ENCODE measurements around the gene PSMC5.
"Not testable (repeated sequence)": the region's sequence is repeated elsewhere in the genome, so short reads cannot be mapped to it uniquely, and the experiment has no call there.

PSMC5 gene

DNA sequence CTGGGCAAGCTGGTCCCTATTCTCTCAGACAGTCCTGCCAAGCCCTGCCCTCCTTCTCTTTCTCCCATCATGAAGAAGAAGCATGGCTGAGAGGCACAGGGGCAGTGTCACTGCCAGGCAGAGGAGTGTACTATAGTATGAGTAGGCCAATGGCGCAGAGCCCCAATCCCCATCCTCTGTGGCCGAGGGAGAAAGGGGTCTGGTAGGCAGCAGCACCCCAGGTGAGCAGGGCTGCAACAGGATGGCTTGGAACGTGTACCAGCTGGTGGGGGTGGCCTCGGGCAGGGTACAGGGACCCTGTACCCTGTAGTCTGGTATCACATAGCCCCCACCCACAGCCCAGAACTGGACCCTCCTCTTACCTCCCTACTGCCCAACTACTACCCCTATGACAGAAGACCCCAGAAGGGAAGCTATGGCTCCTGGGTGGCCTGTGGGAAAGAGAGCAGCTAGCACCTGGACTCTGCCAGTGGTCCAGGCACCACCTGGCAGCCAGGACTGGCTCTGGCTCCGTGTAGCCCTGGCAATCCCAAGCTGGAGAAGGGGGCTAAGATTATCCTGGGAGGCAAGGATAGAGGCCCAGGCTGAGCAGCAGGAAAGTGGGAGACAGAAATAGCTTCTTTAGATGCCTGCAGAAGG lies 10.8 kb downstream of the PSMC5 start:
- DNase-seq = no peak
- H3K4me1 Mint-ChIP-seq (ENCODE audit: low read depth in 2 of 2) = peaks cover 34 to 38% of the 10 kb centered on the region in 2 donors
- no peak for ATAC-seq (replicated peaks)
- no peaks in the 10 kb centered on the region for H3K9me3 Mint-ChIP-seq
- peak overlapping the region in 1 of 2 donors; percentile 29 for H3K4me3 Mint-ChIP-seq
- peak overlapping the region in 1 of 2 donors; percentile 78 for H3K27ac Mint-ChIP-seq
- peaks cover 64% of the 10 kb centered on the region for H3K36me3 Mint-ChIP-seq (ENCODE audit: insufficient read depth)
- no peaks in the 10 kb centered on the region for H3K27me3 Mint-ChIP-seq

DNA sequence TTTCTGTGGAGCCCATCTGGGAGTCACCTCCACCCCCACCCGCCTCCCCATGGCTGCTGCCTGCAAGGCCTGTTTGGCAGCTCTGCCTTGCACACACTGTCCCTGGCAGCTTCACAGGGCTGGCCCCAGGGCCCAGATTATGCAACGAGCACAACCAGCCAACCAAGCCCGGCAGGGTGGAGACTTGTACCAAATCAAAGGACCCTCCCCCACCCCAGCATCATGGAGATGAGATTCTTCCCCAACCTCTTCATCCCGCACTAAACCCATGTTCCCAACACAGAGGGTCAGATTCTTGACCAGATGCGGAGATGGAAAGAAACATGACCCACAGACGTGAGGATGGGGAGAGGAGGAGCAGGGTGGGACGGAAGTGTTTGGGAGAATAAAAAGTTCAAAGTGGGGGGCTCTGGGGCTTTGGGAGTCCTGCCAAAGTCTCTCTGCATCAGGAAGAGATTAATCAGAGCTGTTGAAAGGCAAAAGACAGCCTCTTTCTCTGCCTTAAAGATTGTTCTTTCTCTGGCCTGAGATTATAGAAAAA lies 11.5 kb downstream of the PSMC5 start:
- peaks cover 33 to 40% of the 10 kb centered on the region in 2 donors for H3K4me1 Mint-ChIP-seq (ENCODE audit: low read depth in 2 of 2)
- H3K9me3 Mint-ChIP-seq = no peaks in the 10 kb centered on the region
- H3K36me3 Mint-ChIP-seq (ENCODE audit: insufficient read depth) = peaks cover 64% of the 10 kb centered on the region
- DNase-seq (no peak), ATAC-seq (replicated peaks) (no peak)
- H3K27ac Mint-ChIP-seq = peak overlapping the region in 1 of 2 donors; percentile 78
- H3K27me3 Mint-ChIP-seq = no peaks in the 10 kb centered on the region
- H3K4me3 Mint-ChIP-seq = peak overlapping the region; percentile 46 to 51

DNA sequence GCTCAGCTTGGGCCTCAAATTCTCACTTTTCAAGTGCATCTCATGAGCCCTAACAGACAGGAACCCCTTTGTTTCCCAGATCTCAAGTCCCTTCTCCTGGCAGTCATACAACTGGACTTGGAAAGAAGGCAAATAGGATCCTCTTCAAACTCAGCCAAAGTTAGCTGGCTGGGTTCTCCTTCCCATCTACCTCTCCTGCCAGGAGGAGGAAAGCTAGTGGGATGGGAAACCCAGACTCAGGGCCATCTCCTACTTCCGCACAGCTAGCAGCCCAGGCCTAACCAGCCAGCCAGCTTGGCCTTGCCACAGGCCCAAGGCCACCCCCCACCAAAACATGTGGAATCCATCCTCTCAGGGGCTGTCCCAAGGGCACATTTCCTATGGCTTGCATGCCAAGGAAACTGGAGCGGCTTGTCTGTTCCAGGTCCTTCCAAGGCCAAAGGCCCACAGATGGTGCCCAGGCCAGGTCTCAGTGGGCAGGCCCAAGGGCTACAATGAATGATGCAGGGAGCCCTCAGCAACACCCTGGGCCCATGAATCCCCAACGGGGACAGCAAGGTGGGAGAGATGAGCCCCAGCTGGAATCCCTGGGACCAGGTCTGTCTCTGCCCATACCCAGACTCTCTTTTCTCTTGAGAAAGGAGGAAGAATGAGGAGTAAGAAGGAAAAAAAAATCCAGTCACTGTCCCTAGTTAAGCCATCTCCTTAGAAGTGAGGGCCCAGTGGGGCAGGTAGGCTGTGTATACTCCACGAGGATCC lies 13.5 kb downstream of the PSMC5 start:
- peak overlapping the region; percentile 78 to 94 for H3K27ac Mint-ChIP-seq
- peaks cover 44% of the 10 kb centered on the region for H3K36me3 Mint-ChIP-seq (ENCODE audit: insufficient read depth)
- H3K4me1 Mint-ChIP-seq (ENCODE audit: low read depth in 2 of 2) = peaks cover 24 to 38% of the 10 kb centered on the region in 2 donors
- no peaks in the 10 kb centered on the region for H3K9me3 Mint-ChIP-seq
- ATAC-seq (replicated peaks) (no peak), DNase-seq (no peak)
- no peaks in the 10 kb centered on the region for H3K27me3 Mint-ChIP-seq
- peak overlapping the region; percentile 93 to 95 for H3K4me3 Mint-ChIP-seq

DNA sequence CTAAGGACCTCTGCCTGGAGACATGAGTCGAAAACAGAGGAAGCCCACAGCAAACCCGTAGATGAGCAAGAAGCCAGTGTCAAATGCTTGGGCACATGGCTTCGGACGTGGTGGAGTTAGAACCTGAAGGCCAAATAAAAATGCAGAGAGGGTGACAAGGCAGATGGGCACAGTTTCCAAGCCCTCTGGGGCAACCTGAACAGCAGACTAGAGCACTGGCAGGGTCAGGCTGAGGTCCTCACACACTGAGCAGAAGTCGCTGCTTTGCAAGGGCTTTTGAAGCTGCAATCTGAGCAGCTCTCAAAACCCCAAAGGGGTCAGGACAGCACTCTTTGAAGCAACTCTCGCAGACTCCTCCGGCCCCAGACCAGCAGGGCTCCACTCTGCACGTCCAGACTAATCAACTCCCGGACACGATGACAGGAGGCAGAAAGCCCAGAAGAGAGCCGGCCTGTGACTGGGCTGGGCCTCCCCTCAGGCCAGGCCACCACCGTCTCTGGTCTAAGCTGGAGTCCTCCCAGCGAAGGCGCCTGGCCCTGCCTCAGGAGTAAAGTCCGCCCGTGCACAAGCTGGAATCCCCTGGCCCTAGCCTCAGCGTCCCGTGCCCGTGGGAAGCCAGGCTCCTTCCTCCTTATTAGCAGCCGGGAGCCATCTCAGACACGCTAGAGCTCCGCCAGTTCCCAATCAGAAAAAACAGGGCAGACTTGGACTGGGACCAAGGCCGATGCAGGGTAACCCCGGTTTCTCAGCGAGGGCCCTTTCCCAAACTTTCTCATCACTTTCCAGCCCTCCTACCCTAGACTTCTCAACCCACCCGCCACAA lies 14.3 kb downstream of the PSMC5 start:
- DNase-seq (no peak), ATAC-seq (replicated peaks) (no peak)
- H3K27me3 Mint-ChIP-seq = no peaks in the 10 kb centered on the region
- peak overlapping the region; percentile 83 to 94 for H3K27ac Mint-ChIP-seq
- H3K9me3 Mint-ChIP-seq = no peaks in the 10 kb centered on the region
- H3K36me3 Mint-ChIP-seq (ENCODE audit: insufficient read depth) = peaks cover 36% of the 10 kb centered on the region
- H3K4me1 Mint-ChIP-seq (ENCODE audit: low read depth in 2 of 2) = peaks cover 24 to 38% of the 10 kb centered on the region in 2 donors
- H3K4me3 Mint-ChIP-seq = peak overlapping the region; percentile 93 to 95

DNA sequence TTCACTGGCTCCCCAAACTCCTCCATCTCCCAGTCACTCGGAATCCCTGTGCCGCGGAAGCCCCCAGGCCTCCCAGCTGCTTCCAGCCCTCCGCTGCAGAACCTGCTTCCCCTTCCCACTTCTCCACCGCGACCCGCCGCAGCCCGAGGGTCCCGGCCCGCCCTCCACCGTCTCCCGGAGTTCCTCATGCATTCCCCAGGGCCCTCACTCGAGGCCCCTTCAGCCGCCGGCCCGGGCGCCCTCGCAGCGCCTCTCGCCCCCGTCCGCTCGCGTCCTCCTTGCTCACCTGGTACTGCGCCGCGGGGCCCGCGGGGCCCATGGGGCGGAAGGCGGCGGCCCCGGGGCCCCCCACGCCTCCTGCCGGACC lies 14.9 kb downstream of the PSMC5 start:
- Mint-ChIP-seq H3K9me3 (no peaks in the 10 kb centered on the region), H3K27ac (peak overlapping the region; percentile 83 to 94), H3K27me3 (no peaks in the 10 kb centered on the region), H3K4me3 (peak overlapping the region; percentile 93 to 95), H3K36me3 (ENCODE audit: insufficient read depth) (peaks cover 32% of the 10 kb centered on the region), H3K4me1 (ENCODE audit: low read depth in 2 of 2) (peaks cover 22 to 35% of the 10 kb centered on the region in 2 donors)
- ATAC-seq (replicated peaks) = peak; percentile 30
- DNase-seq = no peak

DNA sequence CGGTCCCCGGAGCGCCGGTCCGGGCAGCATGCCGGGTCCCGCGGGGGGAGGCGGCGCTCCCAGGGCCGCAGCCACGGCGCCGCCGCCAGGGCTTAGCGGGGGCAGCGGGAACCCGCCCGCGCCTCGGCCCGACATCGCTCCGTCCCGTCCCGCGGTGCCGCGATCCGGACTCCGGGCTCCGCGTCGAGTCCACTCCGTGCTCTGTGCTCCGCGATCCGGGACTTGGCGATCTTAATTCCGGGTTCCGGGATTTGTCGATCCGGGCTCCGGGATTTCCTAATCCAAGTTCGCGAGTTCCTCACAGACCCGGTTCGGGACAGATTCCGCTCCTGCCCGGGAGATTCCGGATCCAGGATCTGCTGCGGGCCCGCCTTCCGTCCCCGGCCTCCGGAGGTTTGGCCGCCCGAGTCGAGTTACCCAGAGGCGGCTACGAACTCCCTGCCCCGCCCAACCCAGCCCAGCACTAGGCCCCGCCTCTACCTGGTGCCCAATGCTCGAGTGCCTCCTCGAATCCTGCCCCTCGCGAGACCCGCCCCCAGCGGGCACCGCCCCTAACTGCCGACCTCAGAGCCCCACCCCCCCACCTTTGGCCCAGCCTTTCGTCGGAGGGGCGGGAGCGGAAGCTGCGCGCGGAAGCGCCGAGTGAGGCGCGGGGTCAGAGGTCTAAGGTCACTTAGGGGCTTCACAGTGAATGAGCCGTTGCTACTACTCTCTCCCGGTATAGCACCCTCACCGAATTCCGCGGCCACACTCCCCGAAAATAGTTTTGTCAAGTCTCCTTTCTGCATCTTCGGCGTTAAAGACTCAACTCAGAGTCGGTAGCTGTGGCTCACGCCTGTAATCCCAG lies 15.5 kb downstream of the PSMC5 start, which contains the start of gene SMARCD2:
Gene SMARCD2 (minus strand): TSS at position 146 of the 847 bp plus-strand sequence. CDS start 11 bp downstream, at position 135.
- peak within 1 kb of the TSS; percentile 83 to 94 for H3K27ac Mint-ChIP-seq
- peaks cover 30% of the 10 kb centered on the region for H3K36me3 Mint-ChIP-seq (ENCODE audit: insufficient read depth)
- peaks cover 22 to 37% of the 10 kb centered on the region in 2 donors for H3K4me1 Mint-ChIP-seq (ENCODE audit: low read depth in 2 of 2)
- no peaks in the 10 kb centered on the region for H3K27me3 Mint-ChIP-seq
- peak; percentile 97 to 98 (median 98) for DNase-seq
- H3K4me3 Mint-ChIP-seq = peak within 1 kb of the TSS; percentile 93 to 95
- no peaks in the 10 kb centered on the region for H3K9me3 Mint-ChIP-seq
- peak; percentile 86 for ATAC-seq (replicated peaks)

DNA sequence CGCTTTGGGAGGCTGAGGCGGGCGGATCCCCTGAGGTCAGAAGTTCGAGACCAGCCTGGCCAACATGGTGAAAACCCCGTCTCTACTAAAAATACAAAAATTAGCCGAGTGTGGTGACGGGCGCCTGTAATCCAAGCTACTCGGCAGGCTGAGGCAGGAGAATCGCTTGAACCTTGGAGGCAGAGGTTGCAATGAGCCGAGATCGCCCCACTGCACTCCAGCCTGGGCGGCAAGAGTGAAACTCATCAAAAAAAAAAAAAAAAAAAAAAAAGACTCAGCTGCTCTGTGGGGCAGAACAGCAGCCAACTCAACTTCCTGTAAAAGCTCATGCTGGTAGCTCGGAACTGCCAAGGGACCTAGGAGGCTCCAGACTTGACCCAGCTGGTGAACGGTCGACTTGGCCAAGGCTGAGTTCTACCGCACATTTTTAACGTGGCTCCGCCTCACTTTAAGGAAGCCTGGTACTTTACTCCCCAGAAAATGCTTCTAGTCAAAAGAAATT lies 16.2 kb downstream of the PSMC5 start:
- Mint-ChIP-seq H3K36me3 (ENCODE audit: insufficient read depth) (peaks cover 27% of the 10 kb centered on the region), H3K27ac (peak overlapping the region; percentile 83 to 94), H3K4me1 (ENCODE audit: low read depth in 2 of 2) (peaks cover 28 to 38% of the 10 kb centered on the region in 2 donors), H3K4me3 (peak overlapping the region; percentile 93 to 95)
- peak; percentile 18 for ATAC-seq (replicated peaks)
- not testable (repeated sequence) for H3K9me3 Mint-ChIP-seq, DNase-seq, H3K27me3 Mint-ChIP-seq

DNA sequence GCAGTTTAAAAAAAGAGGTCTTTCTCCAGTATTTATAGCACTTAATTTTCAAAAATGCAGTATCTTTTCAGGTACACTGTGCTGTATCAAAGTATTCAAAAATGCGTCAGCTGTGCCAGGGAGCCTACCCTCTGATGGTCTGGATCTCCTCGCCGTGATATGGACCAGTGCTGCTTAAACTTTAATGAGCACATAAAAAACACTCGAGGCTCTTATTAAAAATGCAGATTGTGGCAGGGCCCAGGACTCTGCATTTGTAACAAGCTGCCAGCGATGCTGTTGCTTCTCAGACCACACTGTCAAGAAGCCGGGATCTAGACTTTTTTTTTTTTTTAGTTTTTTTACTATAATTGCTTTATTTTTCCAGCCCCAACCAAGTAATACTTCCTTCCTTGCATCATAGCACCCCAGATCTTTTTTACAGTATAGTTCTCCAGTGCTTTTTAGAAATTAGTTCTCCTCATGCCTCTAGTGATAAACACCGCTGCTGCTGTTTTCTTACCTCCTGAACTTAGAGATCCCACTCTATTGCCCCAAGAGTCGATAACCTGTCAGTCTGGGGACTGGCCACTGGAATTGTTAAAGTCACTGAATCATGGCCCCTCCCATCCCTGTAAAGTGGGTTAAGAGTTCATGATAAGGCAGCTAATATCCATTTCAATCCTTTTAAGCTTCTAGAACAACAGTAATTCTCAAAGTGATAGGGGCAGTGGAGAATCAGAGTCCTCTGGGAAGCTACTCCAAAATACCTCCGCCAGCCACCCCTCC lies 16.9 kb downstream of the PSMC5 start:
- H3K27me3 Mint-ChIP-seq = no peaks in the 10 kb centered on the region
- H3K36me3 Mint-ChIP-seq (ENCODE audit: insufficient read depth) = peaks cover 27% of the 10 kb centered on the region
- DNase-seq (no peak), ATAC-seq (replicated peaks) (no peak)
- no peaks in the 10 kb centered on the region for H3K9me3 Mint-ChIP-seq
- H3K4me3 Mint-ChIP-seq = peak overlapping the region; percentile 93 to 95
- peaks cover 33 to 39% of the 10 kb centered on the region in 2 donors for H3K4me1 Mint-ChIP-seq (ENCODE audit: low read depth in 2 of 2)
- peak overlapping the region; percentile 83 to 94 for H3K27ac Mint-ChIP-seq

DNA sequence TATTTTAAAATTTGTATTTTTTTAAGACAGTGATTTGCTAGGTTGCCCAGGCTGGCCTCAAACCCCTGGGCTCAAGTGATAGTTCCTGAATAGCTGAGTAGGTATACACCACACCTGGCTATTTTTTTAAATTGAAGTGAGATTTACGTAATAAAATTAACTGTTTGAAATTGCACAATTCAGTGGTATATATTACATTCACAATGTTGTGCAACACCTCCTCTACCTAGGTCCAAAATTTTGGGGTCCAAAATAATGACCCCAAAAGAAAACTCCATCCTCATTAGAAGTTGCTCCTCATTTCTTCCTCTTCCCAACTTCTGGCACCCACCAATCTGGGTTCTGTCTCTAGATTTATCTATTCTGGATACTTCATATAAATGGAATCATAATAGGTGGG lies 18.3 kb downstream of the PSMC5 start:
- no peaks in the 10 kb centered on the region for H3K27me3 Mint-ChIP-seq
- H3K27ac Mint-ChIP-seq = no peak overlapping the region
- no peaks in the 10 kb centered on the region for H3K9me3 Mint-ChIP-seq
- H3K4me3 Mint-ChIP-seq = no peak overlapping the region
- ATAC-seq (replicated peaks) = no peak
- H3K4me1 Mint-ChIP-seq (ENCODE audit: low read depth in 2 of 2) = peaks cover 31 to 35% of the 10 kb centered on the region in 2 donors
- no peak for DNase-seq
- peaks cover 25% of the 10 kb centered on the region for H3K36me3 Mint-ChIP-seq (ENCODE audit: insufficient read depth)

DNA sequence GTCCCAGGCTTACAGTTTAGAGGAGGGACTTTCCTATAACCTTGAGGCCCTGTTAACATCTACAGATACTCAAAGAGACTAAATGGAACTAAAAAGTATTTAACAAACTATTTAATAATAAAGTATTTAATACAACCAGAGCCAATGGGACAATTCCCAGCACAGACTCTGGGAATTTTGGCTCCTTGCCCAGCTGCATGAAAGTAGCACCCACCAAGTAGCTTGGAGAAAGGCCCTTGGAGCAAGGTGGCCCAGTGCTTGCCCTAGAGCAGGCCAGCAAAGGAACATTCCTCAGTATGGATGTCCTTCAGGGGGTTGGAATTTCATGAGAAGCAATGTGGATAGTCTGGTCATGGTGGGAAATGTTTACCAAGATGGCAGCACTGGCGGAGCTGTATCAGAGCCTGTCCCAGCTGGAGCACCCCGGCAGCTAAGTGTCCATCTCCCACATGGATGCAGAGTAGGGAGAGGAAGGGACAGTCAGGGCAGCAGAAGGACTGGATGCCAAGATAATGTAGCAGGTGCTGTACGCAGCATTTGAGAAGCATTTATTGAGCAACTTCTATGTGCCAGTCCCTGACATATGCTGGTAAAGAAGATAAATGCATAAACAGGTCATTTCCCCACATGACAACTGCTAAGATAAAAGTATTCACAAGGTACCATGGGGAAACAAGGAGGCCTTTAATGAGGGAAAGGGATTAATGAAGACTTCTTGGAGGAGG lies 20.5 kb downstream of the PSMC5 start:
- no peaks in the 10 kb centered on the region for H3K9me3 Mint-ChIP-seq
- peak overlapping the region in 1 of 2 donors; percentile 74 for H3K27ac Mint-ChIP-seq
- H3K4me1 Mint-ChIP-seq (ENCODE audit: low read depth in 2 of 2) = peaks cover 14 to 20% of the 10 kb centered on the region in 2 donors
- no peaks in the 10 kb centered on the region for H3K27me3 Mint-ChIP-seq
- DNase-seq = no peak
- H3K36me3 Mint-ChIP-seq (ENCODE audit: insufficient read depth) = peaks cover 11% of the 10 kb centered on the region
- no peak for ATAC-seq (replicated peaks)
- peak overlapping the region; percentile 60 to 83 for H3K4me3 Mint-ChIP-seq

All from effector memory CD8-positive, alpha-beta T cell (primary cell).